GM08714 (cell line): ENCODE data around the gene CHAF1B.
A peak's percentile ranks its signal among the peaks of the same experiment; 100 is the strongest.

Experiments used
- H3K4me3 ChIP-seq: fragments of 200-500 bp; sonication (Bioruptor generic); 2 replicates; pipeline ENCODE4 v1.5.1; 2014; ENCODE audit warnings: mild to moderate bottlenecking, low read length, inconsistent platforms
- ZNF274 ChIP-seq: IDR thresholded peaks from 2 replicates; pipeline ENCODE4 v1.6.1; 2012; ENCODE audit warnings: mild to moderate bottlenecking, low read depth, low read length

The CHAF1B gene

DNA sequence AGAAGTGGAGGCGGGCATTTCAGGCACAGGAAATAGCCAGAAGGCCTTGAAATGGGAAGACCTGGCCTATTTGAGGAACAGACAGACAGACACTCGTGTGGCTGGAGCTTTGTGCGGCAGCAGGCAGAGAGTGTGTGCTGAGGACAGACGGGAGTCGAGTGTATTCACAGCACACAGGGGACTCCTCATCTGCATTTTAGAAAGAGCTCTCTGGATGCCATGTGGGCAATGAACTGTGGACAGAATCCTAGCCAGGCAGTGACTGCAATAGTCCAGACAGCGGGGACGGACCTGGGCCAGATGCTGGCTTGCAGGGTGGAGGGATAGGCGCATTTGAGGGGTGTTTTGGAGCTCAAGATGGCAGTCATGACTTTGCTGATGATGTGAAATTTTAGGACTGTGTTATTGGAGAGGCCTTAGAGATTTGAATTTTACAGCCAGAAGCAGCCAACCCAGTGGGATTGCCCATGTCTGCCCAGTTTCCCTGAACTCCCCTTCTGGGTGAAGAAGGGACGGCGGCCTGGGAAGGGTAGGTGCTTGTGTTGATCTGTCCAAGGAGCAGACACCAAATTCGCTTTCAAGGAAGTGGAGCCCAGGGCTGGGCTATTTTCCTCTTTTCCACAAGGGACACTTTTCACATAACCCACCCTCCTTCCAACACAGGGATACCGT is 43.7 kb downstream of the CHAF1B start:
- TF ChIP-seq ZNF274, result no peak
- no peak overlapping the region for H3K4me3 ChIP-seq

DNA sequence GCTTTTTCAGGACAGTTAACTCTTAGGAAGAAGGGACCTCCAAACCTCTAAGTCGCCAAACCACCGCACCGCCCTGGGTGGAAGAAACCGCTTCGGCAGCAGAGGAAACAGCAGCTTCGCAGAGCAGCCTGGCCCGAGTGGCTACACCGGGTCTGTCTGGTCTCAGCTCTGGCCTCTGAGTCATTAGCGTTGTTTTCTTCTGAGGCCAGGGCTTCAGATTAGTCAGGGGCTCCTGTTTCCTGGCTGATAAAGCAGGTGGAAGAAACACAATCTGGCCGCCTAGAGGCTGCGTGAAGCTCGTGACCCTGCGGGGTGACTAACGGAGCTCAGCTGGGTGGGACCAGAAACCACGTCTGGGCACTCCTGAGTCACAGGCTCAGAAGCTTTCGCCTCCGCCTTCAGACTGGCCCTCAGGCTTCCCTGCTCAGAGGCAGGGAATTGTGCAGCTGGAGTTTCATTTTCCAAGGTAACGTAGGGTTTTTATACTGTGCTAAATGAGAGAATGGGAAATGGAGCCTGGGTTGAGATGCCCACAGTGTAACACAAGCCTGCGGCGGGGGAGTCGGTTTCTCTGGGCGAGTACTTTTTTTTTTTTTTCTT is 44.9 kb downstream of the CHAF1B start:
- TF ChIP-seq ZNF274, result no peak
- H3K4me3 ChIP-seq, result peak overlapping the region; percentile 8; the same call in 1 of the 2 replicates

DNA sequence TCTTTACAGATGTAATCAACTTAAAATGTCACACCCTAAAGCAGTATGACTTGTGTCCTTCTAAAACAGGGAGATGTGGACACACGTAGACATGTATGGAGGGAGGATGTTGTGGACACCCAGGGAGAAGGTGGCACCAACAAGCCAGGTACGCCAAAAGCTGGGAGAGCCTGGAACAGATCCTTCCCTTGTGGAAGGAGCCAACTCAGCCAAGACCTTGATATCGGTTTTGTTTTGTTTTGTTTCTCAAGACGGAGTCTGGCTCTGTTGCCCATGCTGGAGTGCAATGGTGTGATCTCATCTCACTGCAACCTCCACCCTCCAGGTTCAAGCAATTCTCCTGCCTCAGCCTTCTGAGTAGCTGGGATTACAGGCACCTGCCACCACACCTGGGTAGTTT is 45.6 kb downstream of the CHAF1B start:
- no peak overlapping the region for H3K4me3 ChIP-seq
- TF ChIP-seq ZNF274, result no peak

DNA sequence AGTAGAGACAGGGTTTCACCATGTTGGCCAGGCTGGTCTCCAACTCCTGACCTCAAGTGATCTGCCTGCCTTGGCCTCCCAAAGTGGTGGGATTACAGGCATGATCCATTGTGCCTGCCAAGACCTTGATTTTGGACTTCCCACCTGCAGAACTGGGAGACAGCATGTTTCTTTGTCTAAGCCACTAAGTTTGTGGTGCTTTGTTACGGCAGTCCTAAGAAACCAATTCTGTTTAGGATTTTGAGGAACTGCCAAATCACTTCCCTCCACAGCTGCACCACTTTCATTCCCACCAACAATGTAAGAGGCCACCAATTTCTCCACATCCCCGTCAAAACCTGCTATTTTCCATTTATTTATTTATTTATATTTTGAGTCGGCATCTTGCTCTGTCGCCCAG is 46.1 kb downstream of the CHAF1B start:
- TF ChIP-seq ZNF274, result no peak
- no peak overlapping the region for H3K4me3 ChIP-seq

DNA sequence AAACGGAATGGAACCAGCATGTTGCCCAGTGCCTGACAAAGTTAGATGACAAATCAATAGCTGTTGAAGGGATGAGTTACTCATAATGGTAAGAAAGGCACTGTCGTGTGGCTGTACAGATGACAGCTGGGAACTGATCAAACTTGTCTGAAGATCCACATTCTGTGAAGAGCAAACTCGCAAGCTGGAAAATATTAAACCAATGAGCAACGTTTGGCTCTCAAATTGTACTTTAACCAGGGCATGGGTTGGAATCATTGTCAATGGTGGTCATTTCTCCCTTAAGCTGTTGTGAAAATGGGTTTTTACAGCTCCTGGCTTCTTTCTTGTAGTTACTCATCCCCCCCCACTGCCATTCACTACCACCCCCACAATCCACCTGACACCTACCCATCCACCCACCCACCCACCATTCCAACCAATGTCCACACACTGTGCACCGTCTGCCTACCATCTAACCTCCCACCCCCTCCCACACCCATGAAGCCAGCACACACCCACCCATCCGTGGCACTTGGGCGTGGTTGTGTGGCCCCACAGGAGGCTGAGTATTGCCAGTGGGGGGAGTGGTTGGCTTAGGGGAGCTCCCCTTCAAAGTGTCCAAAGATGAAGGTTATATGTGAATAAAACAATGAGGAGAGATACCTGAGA is 48.0 kb downstream of the CHAF1B start:
- H3K4me3 ChIP-seq, result no peak overlapping the region
- no peak for TF ChIP-seq ZNF274

DNA sequence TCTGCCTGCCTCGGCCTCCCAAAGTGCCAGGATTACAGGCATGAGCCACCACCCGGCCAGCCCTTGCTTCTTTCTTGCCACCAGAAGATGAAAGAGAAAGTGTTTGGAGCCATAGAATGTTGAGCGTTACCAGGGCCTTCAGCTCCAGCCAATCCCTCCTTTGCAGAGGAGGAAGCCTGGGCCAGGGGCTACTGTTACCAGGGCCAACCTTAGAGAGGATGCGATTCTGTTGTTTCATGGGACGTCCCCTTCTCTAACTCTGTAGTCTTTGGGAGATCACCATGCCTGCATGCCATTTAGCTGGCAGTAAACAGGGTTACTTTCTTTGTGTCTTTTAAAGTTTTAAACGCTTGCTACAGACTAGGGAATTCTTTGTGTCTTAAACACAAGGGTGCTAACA is 49.0 kb downstream of the CHAF1B start:
- TF ChIP-seq ZNF274, result no peak
- H3K4me3 ChIP-seq, result no peak overlapping the region

DNA sequence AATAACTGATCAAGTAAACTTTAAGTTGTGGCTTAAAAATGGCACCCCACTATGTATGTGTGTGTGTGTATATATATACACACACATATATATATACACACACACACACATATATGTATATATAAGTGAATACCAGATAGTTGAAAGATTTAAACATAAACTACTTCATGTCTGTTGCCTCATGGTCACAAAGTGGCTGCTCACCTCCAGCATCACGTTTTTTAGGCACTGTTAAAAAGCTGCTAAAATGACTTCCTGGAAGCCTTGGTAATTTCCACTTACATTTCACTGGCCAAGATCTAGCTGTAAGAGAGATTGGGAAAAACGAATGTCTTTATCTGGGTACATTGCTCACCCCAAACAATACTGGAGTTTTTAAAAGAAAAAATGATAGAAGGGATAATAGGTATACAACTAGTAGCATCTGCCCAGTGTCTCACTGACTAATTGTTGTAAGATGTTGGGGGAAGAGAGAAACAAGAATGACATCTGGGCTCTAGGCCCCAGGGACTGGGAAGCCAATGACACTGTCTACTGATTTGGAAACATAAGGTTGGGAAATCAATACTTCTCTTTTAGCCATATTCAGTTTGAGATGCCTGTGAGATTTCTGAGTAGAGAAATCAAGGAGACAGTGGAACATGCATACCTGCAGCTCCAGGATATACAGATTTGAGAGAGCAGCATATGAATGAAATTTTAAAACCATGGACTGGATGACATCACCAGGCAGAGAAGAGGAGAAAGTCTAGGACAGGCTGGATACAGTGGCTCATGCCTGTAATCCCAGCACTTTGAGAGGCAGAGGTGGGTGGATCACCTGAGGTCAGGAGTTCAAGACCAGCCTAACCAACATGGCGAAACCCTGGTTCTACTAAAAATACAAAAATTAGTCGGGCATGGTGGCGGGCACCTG is 51.9 kb downstream of the CHAF1B start:
- no peak for TF ChIP-seq ZNF274
- no peak overlapping the region for H3K4me3 ChIP-seq

DNA sequence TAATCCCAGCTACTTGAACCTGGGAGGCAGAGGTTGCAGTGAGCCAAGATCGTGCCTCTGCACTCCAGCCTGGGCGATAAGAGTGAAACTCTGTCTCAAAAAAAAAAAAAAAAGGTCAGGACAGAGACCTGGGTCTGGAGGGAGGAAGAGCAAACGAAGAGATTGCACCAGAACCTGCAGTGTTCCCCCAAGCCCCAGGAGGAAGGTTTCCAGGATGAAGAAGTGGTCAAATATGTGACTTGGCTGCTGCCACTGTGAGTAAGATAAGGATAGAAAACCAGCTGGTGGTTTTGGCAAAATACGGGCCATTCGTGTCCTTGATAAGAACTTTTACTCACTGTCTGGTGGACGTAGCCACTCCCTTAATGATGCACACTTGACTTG is 52.5 kb downstream of the CHAF1B start:
- no peak for TF ChIP-seq ZNF274
- H3K4me3 ChIP-seq, result no peak overlapping the region

DNA sequence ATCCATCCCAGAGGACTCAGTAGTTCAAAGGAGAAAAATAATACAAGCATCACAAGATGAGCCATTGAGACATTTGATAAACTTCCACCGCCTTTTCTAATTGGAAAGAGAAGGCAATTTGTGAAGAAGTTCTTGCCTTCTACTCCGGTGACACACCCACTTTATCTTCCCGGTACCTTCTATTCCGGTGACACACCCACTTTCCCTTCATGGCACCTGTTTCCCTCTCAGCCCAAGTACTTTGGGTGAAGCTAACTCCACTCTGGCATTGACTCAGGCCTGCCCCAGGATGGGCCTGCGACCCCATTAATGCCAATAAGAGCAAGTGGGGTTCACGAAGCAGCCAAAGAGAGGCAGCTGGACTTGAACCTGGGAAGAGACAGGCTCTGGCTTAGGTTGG is 56.5 kb downstream of the CHAF1B start:
- no peak for TF ChIP-seq ZNF274
- no peak overlapping the region for H3K4me3 ChIP-seq

DNA sequence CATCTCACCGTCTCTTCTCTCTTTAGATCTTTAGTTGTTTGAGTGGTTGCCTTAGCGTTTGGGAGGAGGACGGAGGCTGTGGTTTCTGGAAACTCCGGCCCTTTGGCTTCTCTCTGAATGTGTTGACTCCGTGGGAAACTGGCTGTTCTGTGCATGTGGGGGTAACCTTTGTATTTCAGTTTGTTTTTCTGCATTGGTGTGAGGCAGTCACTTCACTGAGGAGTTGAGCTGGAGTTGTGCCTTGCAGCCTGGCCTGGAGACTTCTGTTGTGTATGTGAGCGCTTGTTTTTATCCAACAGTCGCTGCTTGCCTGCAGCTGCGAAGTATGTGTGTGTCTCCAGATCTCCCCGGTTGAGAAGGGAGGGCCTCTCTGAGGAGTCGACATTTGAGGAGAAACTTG is 61.1 kb downstream of the CHAF1B start:
- no peak for TF ChIP-seq ZNF274
- no peak overlapping the region for H3K4me3 ChIP-seq

DNA sequence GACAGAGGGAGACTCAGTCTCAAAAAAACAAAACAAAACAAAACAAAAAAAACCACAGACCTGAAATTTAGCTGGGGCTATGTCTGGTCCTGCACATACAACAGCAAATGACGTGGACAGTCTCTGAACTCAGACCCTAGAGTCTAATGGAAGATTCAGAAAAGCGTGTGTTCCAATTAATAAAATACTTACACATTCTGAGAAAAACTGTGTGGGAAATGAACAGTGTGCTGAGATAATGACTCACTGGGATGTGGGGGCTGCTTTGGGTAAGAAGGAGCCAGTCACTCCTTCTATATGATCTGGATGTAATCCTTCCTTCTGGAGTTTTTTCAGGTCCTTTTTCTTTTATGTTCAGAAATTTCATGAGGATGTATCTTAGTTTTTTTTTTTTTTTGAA is 65.3 kb downstream of the CHAF1B start:
- H3K4me3 ChIP-seq, result no peak overlapping the region
- TF ChIP-seq ZNF274, result no peak

DNA sequence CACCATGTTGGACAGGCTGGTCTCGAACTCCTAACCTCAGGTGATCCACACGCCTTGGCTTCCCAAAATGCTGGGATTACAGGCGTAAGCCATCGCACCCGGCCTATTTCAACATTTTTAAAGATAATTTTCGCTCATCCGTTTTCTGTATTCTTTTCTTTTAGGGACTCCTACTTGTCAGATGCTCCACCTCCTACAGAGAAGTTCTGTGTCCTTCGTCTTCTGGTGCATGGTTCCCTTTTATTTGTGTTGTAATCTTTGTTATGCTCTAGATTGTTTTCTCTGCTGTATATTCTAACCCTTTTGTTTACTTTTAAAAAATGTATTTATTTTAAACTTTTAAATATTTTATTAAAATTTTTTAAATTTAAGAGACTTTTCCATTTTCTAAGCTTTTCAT is 66.3 kb downstream of the CHAF1B start:
- no peak for TF ChIP-seq ZNF274

DNA sequence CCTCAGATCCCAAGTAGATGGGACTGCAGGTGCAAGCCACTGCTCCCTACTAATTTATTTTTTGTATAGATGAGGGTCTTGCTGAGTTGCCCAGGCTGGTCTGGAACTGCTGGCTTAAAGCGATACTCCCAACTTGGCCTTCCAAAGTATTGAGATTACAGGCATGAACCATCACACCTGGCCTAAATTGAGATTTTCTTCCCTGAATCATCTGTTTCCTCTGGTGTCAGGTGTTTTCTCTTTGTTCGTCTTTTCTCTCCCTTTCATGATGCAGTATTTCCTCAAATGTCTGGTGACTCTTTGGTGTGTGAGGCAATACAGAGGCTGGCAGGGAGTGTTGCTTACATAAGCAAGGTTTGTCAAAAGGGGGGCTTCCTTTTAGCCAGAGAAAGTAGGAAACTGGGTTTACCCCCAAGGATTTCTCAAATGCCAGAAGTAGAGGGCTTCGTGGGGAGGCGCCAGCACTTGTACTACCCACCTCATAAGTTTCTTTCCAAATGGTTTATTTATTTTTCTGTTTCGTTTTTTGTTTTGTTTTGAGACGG is 67.2 kb downstream of the CHAF1B start:
- H3K4me3 ChIP-seq, result no peak overlapping the region
- no peak for TF ChIP-seq ZNF274

More for the DNA sequence above, 66.3 kb downstream of the CHAF1B start:
- no peak overlapping the region for H3K4me3 ChIP-seq

DNA sequence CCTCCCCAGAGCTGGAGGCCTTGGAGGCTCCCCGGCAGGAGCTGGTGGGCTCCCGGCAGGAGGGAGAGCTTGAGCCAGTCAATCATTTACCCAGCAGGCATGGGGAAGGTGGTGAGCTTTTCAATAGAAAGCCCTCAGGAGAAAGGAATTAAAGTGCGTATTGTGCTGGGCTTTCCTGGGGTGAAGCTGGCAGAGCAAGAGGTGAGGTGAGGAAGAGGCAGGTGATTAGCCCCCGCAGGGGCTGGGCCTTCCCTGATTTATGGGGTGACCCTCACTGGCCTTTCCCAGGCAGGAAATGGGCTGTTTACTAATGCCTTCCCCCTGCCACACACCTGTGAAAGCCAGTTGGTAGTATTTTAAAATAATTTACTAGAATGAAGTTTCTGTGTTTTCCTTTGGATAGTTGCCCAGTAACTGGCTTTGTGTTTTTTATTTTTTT is 68.9 kb downstream of the CHAF1B start:
- H3K4me3 ChIP-seq, result no peak overlapping the region
- no peak for TF ChIP-seq ZNF274

DNA sequence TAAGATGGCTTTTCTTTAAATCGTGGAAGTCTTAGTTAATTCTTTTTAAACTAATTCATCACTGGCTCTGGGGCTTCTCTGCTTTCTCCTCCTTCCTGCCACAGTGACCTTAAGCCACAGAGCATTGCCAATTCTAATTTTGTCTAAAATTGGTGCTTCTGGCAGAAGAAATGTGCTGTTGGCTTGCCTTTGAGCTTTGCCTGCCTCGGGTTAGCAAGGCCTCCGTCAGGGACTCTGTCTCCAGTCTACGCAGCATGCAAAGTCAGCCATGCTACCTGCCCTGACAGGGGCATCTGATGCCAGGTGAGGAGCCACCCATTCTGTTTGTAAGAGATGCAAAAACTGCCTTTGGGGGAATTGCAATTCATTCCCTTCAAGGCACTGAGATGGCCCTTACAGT is 69.5 kb downstream of the CHAF1B start:
- no peak overlapping the region for H3K4me3 ChIP-seq
- TF ChIP-seq ZNF274, result no peak
